Memory B cell (primary cell): ENCODE data around the gene CAMK2A.

Source experiments
- ATAC-seq: fragments of 150-1000 bp; cut with Tn5 transposase; 2 replicates; pipeline ENCODE4 v1.10.0; 2021; ENCODE audit warnings: low read depth, mild to moderate bottlenecking, moderate library complexity
- DNase-seq, 2 donors: peaks; one replicate each; pipeline ENCODE4 v3.0.0; 2022; ENCODE audit warnings: low spot score in 2 of 2
- H3K27ac Mint-ChIP-seq: one replicate; pipeline ENCODE4 v1.8.0; 2022; ENCODE audit warnings: mild to moderate bottlenecking, moderate library complexity, mixed read lengths
- H3K27me3 Mint-ChIP-seq: one replicate; pipeline ENCODE4 v1.8.0; 2022; ENCODE audit warnings: mixed read lengths
- H3K36me3 Mint-ChIP-seq: one replicate; pipeline ENCODE4 v1.8.0; 2022; ENCODE audit warnings: mild to moderate bottlenecking, mixed read lengths
- H3K4me1 Mint-ChIP-seq: one replicate; pipeline ENCODE4 v1.8.0; 2022; ENCODE audit warnings: mixed read lengths
- H3K4me3 Mint-ChIP-seq: one replicate; pipeline ENCODE4 v1.8.0; 2022; ENCODE audit warnings: mild to moderate bottlenecking, moderate library complexity, mixed read lengths
- H3K9me3 Mint-ChIP-seq: one replicate; pipeline ENCODE4 v1.8.0; 2022; ENCODE audit warnings: mixed read lengths

CAMK2A gene

GRCh38 chr5:150266871-150267291, 22.7 kb downstream of the CAMK2A start:
- H3K4me1 Mint-ChIP-seq = peaks cover 4% of the 10 kb centered on the region
- ATAC-seq (no peak), DNase-seq (no peak)
- H3K4me3 Mint-ChIP-seq = no peak overlapping the region
- no peaks in the 10 kb centered on the region for H3K36me3 Mint-ChIP-seq
- no peak overlapping the region for H3K27ac Mint-ChIP-seq
- no peaks in the 10 kb centered on the region for H3K9me3 Mint-ChIP-seq
- peaks cover 14% of the 10 kb centered on the region for H3K27me3 Mint-ChIP-seq

GRCh38 chr5:150265870-150266383, 23.6 kb downstream of the CAMK2A start:
- H3K4me1 Mint-ChIP-seq = peaks cover 4% of the 10 kb centered on the region
- no peaks in the 10 kb centered on the region for H3K9me3 Mint-ChIP-seq
- H3K36me3 Mint-ChIP-seq = no peaks in the 10 kb centered on the region
- DNase-seq = no peak
- H3K27ac Mint-ChIP-seq = no peak overlapping the region
- H3K4me3 Mint-ChIP-seq = no peak overlapping the region
- peaks cover 12% of the 10 kb centered on the region for H3K27me3 Mint-ChIP-seq
- ATAC-seq = no peak

GRCh38 chr5:150264667-150265603, 24.6 kb downstream of the CAMK2A start:
- H3K27me3 Mint-ChIP-seq = peaks cover 11% of the 10 kb centered on the region
- ATAC-seq = no peak
- no peak for DNase-seq
- peaks cover 4% of the 10 kb centered on the region for H3K4me1 Mint-ChIP-seq
- H3K4me3 Mint-ChIP-seq = no peak overlapping the region
- H3K9me3 Mint-ChIP-seq = no peaks in the 10 kb centered on the region
- H3K27ac Mint-ChIP-seq = no peak overlapping the region
- H3K36me3 Mint-ChIP-seq = no peaks in the 10 kb centered on the region

GRCh38 chr5:150263801-150264621, 25.6 kb downstream of the CAMK2A start:
- Mint-ChIP-seq H3K9me3 (no peaks in the 10 kb centered on the region), H3K36me3 (no peaks in the 10 kb centered on the region), H3K27me3 (peaks cover 11% of the 10 kb centered on the region), H3K4me3 (no peak overlapping the region), H3K4me1 (peaks cover 4% of the 10 kb centered on the region), H3K27ac (no peak overlapping the region)
- no peak for DNase-seq
- ATAC-seq = no peak

- no peak overlapping the region for H3K4me3 Mint-ChIP-seq
- no peak overlapping the region for H3K27ac Mint-ChIP-seq
- H3K9me3 Mint-ChIP-seq = no peaks in the 10 kb centered on the region
- peaks cover 4% of the 10 kb centered on the region for H3K4me1 Mint-ChIP-seq
- no peaks in the 10 kb centered on the region for H3K36me3 Mint-ChIP-seq
- H3K27me3 Mint-ChIP-seq = peaks cover 11% of the 10 kb centered on the region
- DNase-seq = no peak
- no peak for ATAC-seq
These were observed 26.2 kb downstream of the CAMK2A start for GRCh38 chr5:150263375-150263775.

- H3K4me1 Mint-ChIP-seq = peaks cover 4% of the 10 kb centered on the region
- no peak for ATAC-seq
- no peaks in the 10 kb centered on the region for H3K36me3 Mint-ChIP-seq
- H3K4me3 Mint-ChIP-seq = no peak overlapping the region
- H3K9me3 Mint-ChIP-seq = no peaks in the 10 kb centered on the region
- H3K27ac Mint-ChIP-seq = no peak overlapping the region
- H3K27me3 Mint-ChIP-seq = peaks cover 8% of the 10 kb centered on the region
- no peak for DNase-seq
These were observed 27.1 kb downstream of the CAMK2A start for GRCh38 chr5:150262502-150262901.

- ATAC-seq = no peak
- Mint-ChIP-seq H3K4me1 (peaks cover 4% of the 10 kb centered on the region), H3K27me3 (peaks cover 9% of the 10 kb centered on the region), H3K27ac (no peak overlapping the region), H3K36me3 (no peaks in the 10 kb centered on the region), H3K4me3 (no peak overlapping the region), H3K9me3 (no peaks in the 10 kb centered on the region)
- DNase-seq = no peak
These were observed 28.3 kb downstream of the CAMK2A start for GRCh38 chr5:150261231-150261630.

- H3K4me1 Mint-ChIP-seq = no peaks in the 10 kb centered on the region
- no peaks in the 10 kb centered on the region for H3K36me3 Mint-ChIP-seq
- no peaks in the 10 kb centered on the region for H3K9me3 Mint-ChIP-seq
- DNase-seq (no peak), ATAC-seq (no peak)
- peaks cover 8% of the 10 kb centered on the region for H3K27me3 Mint-ChIP-seq
- H3K27ac Mint-ChIP-seq = no peak overlapping the region
- H3K4me3 Mint-ChIP-seq = no peak overlapping the region
These were observed 31.4 kb downstream of the CAMK2A start for GRCh38 chr5:150258130-150258529.

- no peak overlapping the region for H3K27ac Mint-ChIP-seq
- H3K4me3 Mint-ChIP-seq = no peak overlapping the region
- ATAC-seq (no peak), DNase-seq (no peak)
- no peaks in the 10 kb centered on the region for H3K36me3 Mint-ChIP-seq
- no peaks in the 10 kb centered on the region for H3K4me1 Mint-ChIP-seq
- H3K27me3 Mint-ChIP-seq = peaks cover 7% of the 10 kb centered on the region
- H3K9me3 Mint-ChIP-seq = no peaks in the 10 kb centered on the region
These were observed 32.1 kb downstream of the CAMK2A start for GRCh38 chr5:150257424-150257823.

GRCh38 chr5:150256410-150257064, 33.0 kb downstream of the CAMK2A start:
- Mint-ChIP-seq H3K4me3 (no peak overlapping the region), H3K9me3 (no peaks in the 10 kb centered on the region), H3K27me3 (peaks cover 6% of the 10 kb centered on the region), H3K36me3 (no peaks in the 10 kb centered on the region), H3K27ac (no peak overlapping the region), H3K4me1 (no peaks in the 10 kb centered on the region)
- DNase-seq (no peak), ATAC-seq (no peak)

- Mint-ChIP-seq H3K4me3 (no peak overlapping the region), H3K36me3 (no peaks in the 10 kb centered on the region), H3K27ac (no peak overlapping the region), H3K27me3 (peaks cover 6% of the 10 kb centered on the region), H3K9me3 (no peaks in the 10 kb centered on the region), H3K4me1 (no peaks in the 10 kb centered on the region)
- DNase-seq (no peak), ATAC-seq (no peak)
These were observed 33.7 kb downstream of the CAMK2A start for GRCh38 chr5:150255659-150256409.

- Mint-ChIP-seq H3K4me1 (no peaks in the 10 kb centered on the region), H3K27ac (no peak overlapping the region), H3K9me3 (no peaks in the 10 kb centered on the region), H3K4me3 (no peak overlapping the region), H3K27me3 (peaks cover 6% of the 10 kb centered on the region), H3K36me3 (no peaks in the 10 kb centered on the region)
- ATAC-seq (no peak), DNase-seq (no peak)
These were observed 34.8 kb downstream of the CAMK2A start for GRCh38 chr5:150254774-150255173.

- Mint-ChIP-seq H3K9me3 (no peaks in the 10 kb centered on the region), H3K27me3 (peaks cover 6% of the 10 kb centered on the region), H3K27ac (no peak overlapping the region), H3K36me3 (no peaks in the 10 kb centered on the region), H3K4me1 (no peaks in the 10 kb centered on the region), H3K4me3 (no peak overlapping the region)
- ATAC-seq = no peak
- DNase-seq = no peak
These were observed 35.2 kb downstream of the CAMK2A start for GRCh38 chr5:150254363-150254762.
